HFF-Myc (cell line): ENCODE data around the gene GLYATL3.

ENCODE experiments used
- DNase-seq: peaks from one replicate; pipeline ENCODE4 v3.0.0-alpha.2; 2011; ENCODE audit warnings: low read depth; ENCODE audit errors: extremely low read depth
- H3K4me3 ChIP-seq: replicated peaks from 2 replicates; pipeline ENCODE4 v1.5.1; 2011; ENCODE audit warnings: low read depth, mild to moderate bottlenecking, control low read depth, low read length
- CTCF ChIP-seq: IDR thresholded peaks from 2 replicates; pipeline ENCODE4 v1.5.1; 2012; ENCODE audit warnings: mild to moderate bottlenecking, low read depth, low read length, control low read depth; ENCODE audit errors: missing control alignments

The GLYATL3 gene

DNA sequence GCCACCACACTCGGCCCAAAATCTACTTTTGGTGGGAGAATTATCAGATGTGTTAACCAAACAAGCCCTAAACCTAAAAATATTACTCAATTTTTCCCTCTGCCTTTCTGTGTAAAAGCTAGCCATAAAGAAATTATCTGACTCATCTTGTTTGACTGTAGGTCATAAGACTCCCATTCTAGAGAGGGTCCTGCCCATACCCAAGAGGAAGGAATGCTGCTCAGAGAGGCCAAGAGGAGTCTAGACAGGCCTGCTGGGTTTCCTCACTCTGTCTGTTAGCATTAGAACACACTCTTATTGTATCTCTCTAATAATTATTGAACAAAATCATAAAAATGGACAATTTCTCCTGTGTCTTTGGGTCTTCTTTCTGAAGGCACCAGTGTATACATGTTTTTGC is 76.9 kb downstream of the GLYATL3 start:
- H3K4me3 ChIP-seq: no peak overlapping the region
- TF ChIP-seq CTCF: no peak
- DNase-seq: no peak
